K562 (cell line): Measurements from ENCODE around the gene PCDH1. TPM values are rescaled to one million over a fixed set of nuclear protein-coding genes. Genes with fewer than 3 reads are reported as not detected.
A peak's percentile ranks its signal among the peaks of the same experiment; 100 is the strongest.

ENCODE experiments used
- FOXJ2 ChIP-seq: fragments of 200-800 bp; sonication (Bioruptor generic); IDR thresholded peaks from 2 replicates; pipeline ENCODE4 v1.6.1; 2016; ENCODE audit warnings: missing genetic modification characterization, missing compliant biosample characterization
- LARP7 ChIP-seq: fragments of 450-650 bp; IDR thresholded peaks from 2 replicates; pipeline ENCODE4 v1.6.1; 2016
- NR1H2 ChIP-seq: sonication (generic); formaldehyde crosslinking; IDR thresholded peaks from 2 replicates; pipeline ENCODE4 v1.4.0; 2020; ENCODE audit warnings: mild to moderate bottlenecking, missing genetic modification reagents
- NR3C1 ChIP-seq: sonication (generic); formaldehyde crosslinking; IDR thresholded peaks from 2 replicates; pipeline ENCODE4 v1.8.1; 2022; ENCODE audit warnings: missing genetic modification reagents
- RBBP5 ChIP-seq: fragments of 200-600 bp; sonication (generic); IDR thresholded peaks from 2 replicates; pipeline ENCODE4 v1.6.1; 2012; ENCODE audit warnings: borderline replicate concordance, mild to moderate bottlenecking, low read length, control low read depth, inconsistent platforms; ENCODE audit not compliant: insufficient read depth, poor library complexity, severe bottlenecking
- RBM34 ChIP-seq: fragments of 200-400 bp; formaldehyde crosslinking; IDR thresholded peaks from 2 replicates; pipeline ENCODE4 v1.6.1; 2018; ENCODE audit warnings: low read length, borderline replicate concordance; ENCODE audit not compliant: insufficient read depth
- RNF219 ChIP-seq: fragments of 250-450 bp; sonication (Bioruptor Pico); IDR thresholded peaks from 2 replicates; pipeline ENCODE4 v1.5.0; 2022; ENCODE audit warnings: mild to moderate bottlenecking
- SETDB1 ChIP-seq: IDR thresholded peaks from one replicate; pipeline ENCODE4 v1.6.1; 2012; ENCODE audit warnings: low read length, control low read depth, inconsistent platforms
- SIN3A ChIP-seq, 2 experiments: fragments of 150-350 bp in 1 of 2; IDR thresholded peaks; 2 replicates each; pipeline ENCODE4 v1.6.1; 2011 to 2016; ENCODE audit warnings: borderline replicate concordance in 2 of 2, low read depth in 2 of 2, low read length in 2 of 2, mild to moderate bottlenecking in 2 of 2, moderate library complexity in 2 of 2; ENCODE audit not compliant: control insufficient read depth in 1 of 2
- SRSF3 ChIP-seq: fragments of 200-400 bp; formaldehyde crosslinking; IDR thresholded peaks from 2 replicates; pipeline ENCODE4 v1.6.1; 2016; ENCODE audit warnings: mild to moderate bottlenecking, low read length, moderate library complexity; ENCODE audit not compliant: insufficient read depth
- YBX1 ChIP-seq: fragments of 450-650 bp; IDR thresholded peaks from 2 replicates; pipeline ENCODE4 v1.7.1; 2016; ENCODE audit warnings: mild to moderate bottlenecking
- ZNF175 ChIP-seq: fragments of 200-800 bp; sonication (Bioruptor generic); IDR thresholded peaks from 2 replicates; pipeline ENCODE4 v1.6.1; 2016; ENCODE audit warnings: low read depth, mild to moderate bottlenecking, missing genetic modification characterization, missing compliant biosample characterization
- ZNF224 ChIP-seq: sonication (generic); formaldehyde crosslinking; IDR thresholded peaks from 2 replicates; pipeline ENCODE4 v1.8.0; 2022; ENCODE audit warnings: mild to moderate bottlenecking, missing genetic modification reagents
- ZNF395 ChIP-seq: fragments of 200-800 bp; sonication (Bioruptor generic); IDR thresholded peaks from 2 replicates; pipeline ENCODE4 v1.6.1; 2017; ENCODE audit warnings: missing genetic modification characterization, missing compliant biosample characterization
- polyA plus RNA-seq, 8 experiments: library from polyadenylated mRNA; depleted of rRNA in 4 of 8; stranded (reverse) in 5 of 8; unstranded in 3 of 8; fragments of >200 nt; fragmentation: Nextera tagmentation in 2 of 8; fragmentation: Illumina TruSeq in 1 of 8; extraction: Ambion mirVana in 2 of 8; extraction: Trizol in 1 of 8; gene quantifications; 2 replicates each; pipeline versions ENCODE4 v1.2.1 to v1.2.3, GENCODE V29; 2011 to 2014; ENCODE audit warnings: inconsistent platforms in 1 of 8, missing spikeins in 1 of 8
- total RNA-seq, 7 experiments: library from RNA; depleted of rRNA in 6 of 7; stranded (reverse); fragments of >200 nt in 6 of 7; fragmentation: Illumina TruSeq in 2 of 7; extraction: Trizol in 2 of 7; gene quantifications; 2 replicates each; pipeline versions ENCODE4 v1.2.1 to v1.2.3, GENCODE V29; 2011 to 2021; ENCODE audit warnings: low replicate concordance in 1 of 7
- TF ChIP-seq, protein P1 (sequence below): IDR thresholded peaks from 2 replicates; pipeline ENCODE4 v1.6.1; 2011; ENCODE audit not compliant: insufficient read length; ENCODE audit errors: extremely low read depth
- TF ChIP-seq, protein P2 (sequence below), 2 experiments: fragments of 450-650 bp; IDR thresholded peaks; 2 replicates each; pipeline ENCODE4 v1.6.1; 2016
- TF ChIP-seq, protein P3 (sequence below): sonication (generic); formaldehyde crosslinking; IDR thresholded peaks from 2 replicates; pipeline ENCODE4 v1.8.1; 2023; ENCODE audit warnings: mild to moderate bottlenecking, missing genetic modification reagents

The PCDH1 gene
- total and polyA plus RNA-seq, 9 of the 15 experiments (the other 6 are each of a cell fraction or from before 2014, with no cell fraction given): 0.11 to 3.6 (median 1.9) TPM; not detected in 1

DNA sequence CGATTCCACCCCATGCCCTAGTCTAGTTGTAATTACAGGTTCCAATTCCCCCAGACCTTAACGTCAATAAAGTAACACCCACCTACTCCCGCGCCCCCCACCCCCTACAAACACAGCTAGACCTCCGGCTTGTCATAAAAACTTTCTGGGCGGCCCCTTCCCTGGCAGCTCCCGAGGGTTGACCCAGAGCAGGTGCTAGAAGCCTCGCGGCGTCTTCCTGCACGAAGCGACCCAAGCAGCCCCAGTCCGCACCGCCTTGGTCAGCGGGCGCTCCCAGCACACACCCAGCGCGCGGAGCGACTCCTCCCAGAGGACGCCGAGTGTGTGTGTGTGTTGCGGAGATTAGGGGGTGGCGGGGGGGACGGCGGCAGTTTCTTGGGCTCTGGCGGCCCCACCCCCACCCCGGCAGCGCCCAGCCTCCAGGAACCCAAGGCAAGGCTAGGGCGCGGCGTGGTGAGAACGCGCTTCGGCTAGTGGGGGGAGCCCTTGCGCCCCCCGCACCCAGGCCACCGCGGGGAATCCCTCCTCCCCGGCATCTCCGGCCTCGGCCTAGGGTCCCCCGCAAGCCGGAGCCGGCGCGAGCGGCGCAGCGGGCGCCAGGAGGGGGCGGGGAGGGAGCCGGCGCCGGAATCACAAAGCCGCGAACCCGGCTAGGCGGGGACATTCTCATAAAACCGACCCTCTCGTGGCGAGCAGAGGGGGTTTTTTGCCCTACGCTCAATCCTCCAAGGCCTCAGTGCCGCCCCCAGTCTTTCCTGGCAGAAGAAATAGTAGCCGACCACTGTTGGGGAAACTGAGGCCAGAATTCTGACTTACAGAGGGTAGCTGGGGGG lies 2.2 kb downstream of the PCDH1 start (continued):
- TF ChIP-seq ZNF224 (CRISPR knock-in tag) (no peak), SRSF3 (no peak), RBM34 (no peak), SIN3A (IDR thresholded peaks at IDR 0.05; ENCODE audit: borderline replicate concordance in 2 of 2, control insufficient read depth in 1 of 2, low read depth in 2 of 2, low read length in 2 of 2) (0 out of 4 replicates have a peak, but pooled peaks of 1 of the 2 experiments have one; percentile 5), YBX1 (no peak), SETDB1 (no peak), RBBP5 (no peak), RNF219 (CRISPR knock-in tag) (no peak), ZNF175 (CRISPR knock-in tag) (no peak), LARP7 (no peak), FOXJ2 (tag) (no peak), NR3C1 (CRISPR knock-in tag) (no peak), NR1H2 (CRISPR knock-in tag) (no peak), ZNF395 (no peak)
- TF ChIP-seq, protein P1, sequence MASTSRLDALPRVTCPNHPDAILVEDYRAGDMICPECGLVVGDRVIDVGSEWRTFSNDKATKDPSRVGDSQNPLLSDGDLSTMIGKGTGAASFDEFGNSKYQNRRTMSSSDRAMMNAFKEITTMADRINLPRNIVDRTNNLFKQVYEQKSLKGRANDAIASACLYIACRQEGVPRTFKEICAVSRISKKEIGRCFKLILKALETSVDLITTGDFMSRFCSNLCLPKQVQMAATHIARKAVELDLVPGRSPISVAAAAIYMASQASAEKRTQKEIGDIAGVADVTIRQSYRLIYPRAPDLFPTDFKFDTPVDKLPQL: no peak
- TF ChIP-seq, protein P2, sequence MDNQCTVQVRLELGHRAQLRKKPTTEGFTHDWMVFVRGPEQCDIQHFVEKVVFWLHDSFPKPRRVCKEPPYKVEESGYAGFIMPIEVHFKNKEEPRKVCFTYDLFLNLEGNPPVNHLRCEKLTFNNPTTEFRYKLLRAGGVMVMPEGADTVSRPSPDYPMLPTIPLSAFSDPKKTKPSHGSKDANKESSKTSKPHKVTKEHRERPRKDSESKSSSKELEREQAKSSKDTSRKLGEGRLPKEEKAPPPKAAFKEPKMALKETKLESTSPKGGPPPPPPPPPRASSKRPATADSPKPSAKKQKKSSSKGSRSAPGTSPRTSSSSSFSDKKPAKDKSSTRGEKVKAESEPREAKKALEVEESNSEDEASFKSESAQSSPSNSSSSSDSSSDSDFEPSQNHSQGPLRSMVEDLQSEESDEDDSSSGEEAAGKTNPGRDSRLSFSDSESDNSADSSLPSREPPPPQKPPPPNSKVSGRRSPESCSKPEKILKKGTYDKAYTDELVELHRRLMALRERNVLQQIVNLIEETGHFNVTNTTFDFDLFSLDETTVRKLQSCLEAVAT (IDR thresholded peaks at IDR 0.05): no peak
- TF ChIP-seq, protein P3, sequence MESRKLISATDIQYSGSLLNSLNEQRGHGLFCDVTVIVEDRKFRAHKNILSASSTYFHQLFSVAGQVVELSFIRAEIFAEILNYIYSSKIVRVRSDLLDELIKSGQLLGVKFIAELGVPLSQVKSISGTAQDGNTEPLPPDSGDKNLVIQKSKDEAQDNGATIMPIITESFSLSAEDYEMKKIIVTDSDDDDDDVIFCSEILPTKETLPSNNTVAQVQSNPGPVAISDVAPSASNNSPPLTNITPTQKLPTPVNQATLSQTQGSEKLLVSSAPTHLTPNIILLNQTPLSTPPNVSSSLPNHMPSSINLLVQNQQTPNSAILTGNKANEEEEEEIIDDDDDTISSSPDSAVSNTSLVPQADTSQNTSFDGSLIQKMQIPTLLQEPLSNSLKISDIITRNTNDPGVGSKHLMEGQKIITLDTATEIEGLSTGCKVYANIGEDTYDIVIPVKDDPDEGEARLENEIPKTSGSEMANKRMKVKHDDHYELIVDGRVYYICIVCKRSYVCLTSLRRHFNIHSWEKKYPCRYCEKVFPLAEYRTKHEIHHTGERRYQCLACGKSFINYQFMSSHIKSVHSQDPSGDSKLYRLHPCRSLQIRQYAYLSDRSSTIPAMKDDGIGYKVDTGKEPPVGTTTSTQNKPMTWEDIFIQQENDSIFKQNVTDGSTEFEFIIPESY (CRISPR knock-in tag): no peak
